EH (cell line): ENCODE data around the gene KIR2DL4.
"Not testable (repeated sequence)": the region's sequence is repeated elsewhere in the genome, so short reads cannot be mapped to it uniquely, and the experiment has no call there.

Experiments
- DNase-seq: peaks from one replicate; pipeline ENCODE4 v3.0.0-alpha.2; 2015; ENCODE audit warnings: low read depth

KIR2DL4 gene

DNA sequence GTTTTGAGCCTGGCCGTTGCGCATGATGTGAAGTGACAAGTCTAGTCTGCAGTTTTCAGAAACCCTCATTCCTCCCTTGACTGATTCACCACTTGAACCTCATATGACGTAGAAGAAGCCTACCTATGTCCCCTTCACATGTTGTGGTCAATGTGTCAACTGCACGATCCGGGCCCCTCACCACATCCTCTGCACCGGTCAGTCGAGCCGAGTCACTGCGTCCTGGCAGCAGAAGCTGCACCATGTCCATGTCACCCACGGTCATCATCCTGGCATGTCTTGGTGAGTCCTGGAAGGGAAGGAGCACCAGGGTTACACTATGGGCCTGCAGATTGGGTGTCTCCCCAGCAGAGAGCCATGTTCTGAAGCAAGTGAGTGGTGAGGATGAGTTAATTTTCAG, at the start of gene KIR2DL4:
TSS of gene KIR2DL4 (plus strand) at position 201 of the 400 bp plus-strand sequence. CDS start at position 243, 42 bp downstream.
- DNase-seq = no peak

DNA sequence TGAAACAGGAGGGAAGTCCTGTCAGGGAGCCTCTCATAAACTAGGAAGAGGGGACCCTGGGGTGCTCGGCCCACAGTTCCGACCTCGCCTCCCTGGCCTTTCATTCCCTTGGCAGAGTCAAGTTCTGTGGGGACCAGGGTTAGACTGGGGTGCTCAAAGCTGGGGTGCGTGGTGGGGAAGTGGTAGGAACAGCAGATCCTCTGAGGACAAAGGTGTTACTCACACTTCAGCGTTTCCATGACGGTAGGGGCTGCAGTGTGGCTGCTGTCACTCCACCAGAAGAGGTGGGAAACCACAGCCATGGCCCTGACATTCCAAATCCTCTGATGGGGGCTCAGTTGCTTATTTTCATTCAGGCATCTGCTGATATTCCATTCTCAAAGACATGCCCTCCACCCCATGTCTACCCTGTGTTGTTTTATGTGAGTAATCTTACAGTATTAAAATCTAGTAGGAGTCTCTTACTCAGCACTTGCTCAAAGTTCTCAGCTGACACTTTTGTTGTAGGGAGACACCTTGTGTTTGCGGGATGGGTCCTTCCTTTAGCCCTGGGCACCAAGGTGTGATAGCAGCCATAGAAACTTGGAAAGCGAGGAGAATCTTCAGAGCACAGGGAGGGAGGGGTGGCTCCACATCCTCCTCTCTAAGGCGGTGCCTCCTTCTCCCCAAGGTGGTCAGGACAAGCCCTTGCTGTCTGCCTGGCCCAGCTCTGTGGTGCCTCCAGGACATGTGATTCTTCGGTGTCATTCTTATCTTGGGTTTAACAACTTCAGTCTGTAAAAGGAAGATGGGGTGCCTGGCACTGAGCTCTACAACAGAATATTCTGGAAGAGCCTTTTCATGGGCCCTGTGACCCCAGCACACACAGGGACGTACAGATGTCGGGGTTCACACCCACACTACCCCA, 47.0 kb upstream of the KIR2DL4 start:
- not testable (repeated sequence) for DNase-seq

DNA sequence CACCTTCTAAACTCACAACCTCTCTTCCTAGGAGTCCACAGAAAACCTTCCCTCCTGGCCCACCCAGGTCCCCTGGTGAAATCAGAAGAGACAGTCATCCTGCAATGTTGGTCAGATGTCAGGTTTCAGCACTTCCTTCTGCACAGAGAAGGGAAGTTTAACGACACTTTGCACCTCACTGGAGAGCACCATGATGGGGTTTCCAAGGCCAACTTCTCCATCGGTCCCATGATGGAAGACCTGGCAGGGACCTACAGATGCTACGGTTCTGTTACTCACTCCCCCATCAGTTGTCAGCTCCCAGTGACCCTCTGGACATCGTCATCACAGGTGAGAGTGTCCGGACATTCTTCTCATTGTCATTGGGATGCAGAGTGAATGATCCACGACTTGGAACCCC, 44.8 kb upstream of the KIR2DL4 start:
- DNase-seq = not testable (repeated sequence)

- DNase-seq = not testable (repeated sequence)
Observed at GRCh38 chr19:54764219-54764618, 39.2 kb upstream of the KIR2DL4 start.

DNA sequence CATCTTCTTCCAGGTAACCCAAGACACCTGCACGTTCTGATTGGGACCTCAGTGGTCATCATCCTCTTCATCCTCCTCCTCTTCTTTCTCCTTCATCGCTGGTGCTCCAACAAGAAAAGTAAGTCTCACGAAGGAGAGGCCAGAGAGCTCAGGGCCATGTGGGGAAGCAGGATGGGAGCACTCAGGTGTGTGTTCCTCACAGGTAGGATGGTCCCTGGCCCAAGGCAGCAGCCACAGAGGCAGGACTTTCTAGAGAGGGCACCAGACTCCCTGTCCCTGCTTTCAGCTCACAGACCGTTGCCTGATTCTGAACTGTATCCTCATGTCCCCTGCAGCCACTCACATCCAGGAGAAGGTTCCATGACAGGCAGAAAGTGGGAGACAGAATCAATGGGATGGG, 36.9 kb upstream of the KIR2DL4 start:
- not testable (repeated sequence) for DNase-seq

DNA sequence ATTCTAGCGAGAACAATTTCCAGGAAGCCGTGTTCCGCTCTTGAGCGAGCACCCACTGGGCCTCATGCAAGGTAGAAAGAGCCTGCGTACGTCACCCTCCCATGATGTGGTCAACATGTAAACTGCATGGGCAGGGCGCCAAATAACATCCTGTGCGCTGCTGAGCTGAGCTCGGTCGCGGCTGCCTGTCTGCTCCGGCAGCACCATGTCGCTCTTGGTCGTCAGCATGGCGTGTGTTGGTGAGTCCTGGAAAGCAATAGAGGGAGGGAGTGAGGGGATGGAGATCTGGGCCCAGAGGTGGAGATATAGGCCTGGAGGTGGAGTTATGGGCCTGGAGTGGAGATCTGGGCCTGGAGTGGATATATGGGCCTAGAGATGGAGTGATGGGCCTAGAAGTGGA, 33.8 kb upstream of the KIR2DL4 start, which contains the start of gene KIR2DL1:
TSS of gene KIR2DL1 (plus strand) at position 148 of the 400 bp plus-strand sequence. CDS start at position 206, 58 bp downstream.
- not testable (repeated sequence) for DNase-seq

GRCh38 chr19:54770511-54770910, 32.9 kb upstream of the KIR2DL4 start:
- DNase-seq = not testable (repeated sequence)

DNA sequence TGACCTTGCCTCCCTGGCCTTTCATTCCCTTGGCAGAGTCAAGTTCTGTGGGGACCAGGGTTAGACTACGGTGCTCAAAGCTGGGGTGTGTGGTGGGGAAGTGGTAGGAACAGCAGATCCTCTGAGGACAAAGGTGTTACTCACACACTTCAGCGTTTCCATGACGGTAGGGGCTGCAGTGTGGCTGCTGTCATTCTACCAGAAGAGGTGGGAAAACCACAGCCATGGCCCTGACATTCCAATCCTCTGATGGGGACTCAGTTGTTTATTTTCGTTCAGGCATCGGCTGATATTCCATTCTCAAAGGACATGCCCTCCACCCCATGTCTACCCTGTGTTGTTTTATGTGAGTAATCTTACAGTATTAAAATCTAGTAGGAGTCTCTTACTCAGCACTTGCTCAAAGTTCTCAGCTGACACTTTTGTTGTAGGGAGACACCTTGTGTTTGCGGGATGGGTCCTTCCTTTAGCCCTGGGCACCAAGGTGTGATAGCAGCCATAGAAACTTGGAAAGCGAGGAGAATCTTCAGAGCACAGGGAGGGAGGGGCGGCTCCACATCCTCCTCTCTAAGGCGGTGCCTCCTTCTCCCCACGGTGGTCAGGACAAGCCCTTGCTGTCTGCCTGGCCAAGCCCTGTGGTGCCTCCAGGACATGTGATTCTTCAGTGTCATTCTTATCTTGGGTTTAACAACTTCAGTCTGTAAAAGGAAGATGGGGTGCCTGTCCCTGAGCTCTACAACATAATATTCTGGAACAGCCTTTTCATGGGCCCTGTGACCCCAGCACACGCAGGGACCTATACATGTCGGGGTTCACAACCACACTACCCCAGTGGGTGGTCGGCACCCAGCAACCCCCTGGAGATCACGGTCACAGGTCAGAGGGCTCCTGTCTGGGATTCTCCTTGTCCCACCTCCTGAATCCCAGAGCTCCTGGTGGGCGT, 32.1 kb upstream of the KIR2DL4 start:
- not testable (repeated sequence) for DNase-seq

DNA sequence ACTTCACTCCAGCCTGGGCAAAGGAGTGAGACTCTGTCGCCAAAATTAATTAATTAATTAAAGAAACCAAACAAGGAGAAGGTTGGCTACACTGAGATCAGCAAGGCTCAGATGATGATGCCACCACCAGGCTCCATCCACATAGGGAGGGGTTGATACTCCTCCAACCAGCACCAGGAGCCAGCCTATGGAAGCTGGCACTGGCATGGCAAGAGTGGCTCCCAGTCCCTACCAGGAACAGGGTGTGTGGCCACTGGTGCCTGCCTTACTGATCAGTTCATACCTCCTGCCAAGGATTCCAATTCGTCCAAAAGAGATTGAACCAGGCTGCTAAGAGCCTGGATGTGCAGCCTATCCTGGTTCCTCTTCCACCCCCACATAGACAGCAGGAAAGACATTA, 30.7 kb upstream of the KIR2DL4 start:
- not testable (repeated sequence) for DNase-seq

DNA sequence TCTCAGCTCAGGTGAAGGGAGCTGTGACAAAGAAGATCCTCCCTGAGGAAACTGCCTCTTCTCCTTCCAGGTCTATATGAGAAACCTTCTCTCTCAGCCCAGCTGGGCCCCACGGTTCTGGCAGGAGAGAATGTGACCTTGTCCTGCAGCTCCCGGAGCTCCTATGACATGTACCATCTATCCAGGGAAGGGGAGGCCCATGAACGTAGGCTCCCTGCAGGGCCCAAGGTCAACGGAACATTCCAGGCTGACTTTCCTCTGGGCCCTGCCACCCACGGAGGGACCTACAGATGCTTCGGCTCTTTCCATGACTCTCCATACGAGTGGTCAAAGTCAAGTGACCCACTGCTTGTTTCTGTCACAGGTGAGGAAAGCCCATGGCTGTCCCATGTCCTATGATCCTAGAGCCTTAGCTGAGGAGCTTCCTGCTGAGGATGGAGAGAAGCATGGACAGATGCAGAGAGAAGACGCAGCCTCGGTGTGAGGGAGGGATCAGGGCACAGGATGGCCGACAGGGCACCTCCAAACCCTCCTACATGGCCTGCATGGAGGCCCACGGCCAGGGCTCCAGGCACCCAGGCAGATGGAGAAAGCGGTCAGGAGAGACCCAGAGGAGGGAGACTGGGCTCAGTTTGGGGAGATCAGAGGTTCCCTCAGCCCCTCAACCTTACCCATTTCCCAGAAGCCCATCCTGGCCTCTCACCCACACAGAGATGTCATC, 28.2 kb upstream of the KIR2DL4 start:
- not testable (repeated sequence) for DNase-seq

DNA sequence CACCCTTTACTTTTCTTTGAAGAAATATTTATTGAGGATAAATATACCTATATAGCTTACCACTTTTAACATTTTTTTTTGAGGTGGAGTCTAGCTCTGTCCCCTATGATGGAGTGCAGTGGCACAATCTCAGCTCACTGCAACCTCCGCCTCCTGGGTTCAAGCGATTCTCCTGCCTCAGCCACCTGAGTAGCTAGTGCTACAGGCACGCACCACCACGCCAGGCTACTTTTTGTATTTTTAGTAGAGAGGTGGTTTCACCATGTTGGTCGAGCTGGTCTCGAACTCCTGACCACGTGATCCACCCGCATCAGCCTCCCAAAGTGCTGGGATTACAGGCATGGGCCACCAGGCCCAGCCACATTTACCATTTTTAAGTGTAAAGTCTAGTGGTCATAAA, 27.6 kb upstream of the KIR2DL4 start:
- DNase-seq = not testable (repeated sequence)

- DNase-seq = not testable (repeated sequence)
Observed at GRCh38 chr19:54777851-54778250, 25.6 kb upstream of the KIR2DL4 start.

DNA sequence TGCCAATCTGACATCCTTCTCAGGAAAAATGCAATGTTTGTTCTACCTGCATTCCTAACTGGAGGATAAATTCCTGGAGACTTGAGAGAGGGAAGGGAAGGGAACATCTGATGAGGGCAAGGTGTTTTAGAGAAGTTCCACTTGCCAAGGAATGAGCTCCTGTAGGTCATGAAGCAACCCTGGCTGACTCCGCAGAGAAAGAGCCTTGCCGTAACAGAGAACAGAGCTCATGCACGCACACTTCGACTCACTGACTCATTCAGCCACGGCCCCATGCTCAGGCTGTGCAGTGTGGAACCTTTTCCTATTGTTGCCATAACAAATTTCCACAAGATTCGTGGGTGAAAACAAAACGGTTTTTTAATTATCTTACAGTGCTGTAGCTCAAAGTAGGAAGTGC, 24.5 kb upstream of the KIR2DL4 start:
- not testable (repeated sequence) for DNase-seq

GRCh38 chr19:54782916-54783315, 20.5 kb upstream of the KIR2DL4 start:
- DNase-seq = not testable (repeated sequence)

DNA sequence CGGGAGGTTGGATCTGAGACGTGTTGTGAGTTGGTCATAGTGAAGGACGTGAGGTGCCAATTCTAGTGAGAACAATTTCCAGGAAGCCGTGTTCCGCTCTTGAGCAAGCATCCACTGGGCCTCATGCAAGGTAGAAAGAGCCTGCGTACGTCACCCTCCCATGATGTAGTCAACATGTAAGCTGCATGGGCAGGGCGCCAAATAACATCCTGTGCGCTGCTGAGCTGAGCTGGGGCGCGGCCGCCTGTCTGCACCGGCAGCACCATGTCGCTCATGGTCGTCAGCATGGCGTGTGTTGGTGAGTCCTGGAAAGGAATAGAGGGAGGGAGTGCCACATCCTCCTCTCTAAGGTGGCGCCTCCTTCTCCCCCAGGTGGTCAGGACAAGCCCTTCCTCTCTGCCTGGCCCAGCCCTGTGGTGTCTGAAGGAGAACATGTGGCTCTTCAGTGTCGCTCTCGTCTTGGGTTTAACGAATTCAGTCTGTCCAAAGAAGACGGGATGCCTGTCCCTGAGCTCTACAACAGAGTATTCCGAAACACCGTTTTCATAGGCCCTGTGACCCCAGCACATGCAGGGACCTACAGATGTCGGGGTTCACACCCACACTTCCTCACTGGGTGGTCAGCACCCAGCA, 17.2 kb upstream of the KIR2DL4 start:
- DNase-seq = not testable (repeated sequence)

- DNase-seq = not testable (repeated sequence)
Observed at GRCh38 chr19:54788154-54788553, 15.3 kb upstream of the KIR2DL4 start.

- no peak for DNase-seq
Observed at GRCh38 chr19:54790711-54791110, 12.7 kb upstream of the KIR2DL4 start.

- DNase-seq = no peak
Observed at GRCh38 chr19:54791476-54791875, 11.9 kb upstream of the KIR2DL4 start.

GRCh38 chr19:54792814-54793213, 10.6 kb upstream of the KIR2DL4 start:
- no peak for DNase-seq

DNA sequence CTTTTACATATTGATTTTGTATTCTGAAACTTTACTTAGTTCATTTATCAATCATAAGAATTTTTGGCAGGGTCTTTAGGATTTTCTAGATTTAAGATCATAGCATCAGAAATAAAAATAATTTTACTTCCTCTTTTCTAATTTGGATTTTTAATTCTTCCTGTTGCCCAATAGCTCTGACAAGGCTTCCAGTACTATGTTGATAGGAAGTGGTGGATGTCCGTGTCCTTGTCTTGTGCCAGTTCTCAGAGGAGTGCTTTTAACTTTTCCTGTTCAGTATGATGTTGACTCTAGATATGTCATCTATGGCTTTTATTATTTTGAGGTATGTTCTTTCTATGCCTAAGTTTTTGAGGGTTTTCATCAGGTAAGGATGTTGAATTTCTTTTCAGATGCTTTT, 7.7 kb upstream of the KIR2DL4 start:
- no peak for DNase-seq

DNA sequence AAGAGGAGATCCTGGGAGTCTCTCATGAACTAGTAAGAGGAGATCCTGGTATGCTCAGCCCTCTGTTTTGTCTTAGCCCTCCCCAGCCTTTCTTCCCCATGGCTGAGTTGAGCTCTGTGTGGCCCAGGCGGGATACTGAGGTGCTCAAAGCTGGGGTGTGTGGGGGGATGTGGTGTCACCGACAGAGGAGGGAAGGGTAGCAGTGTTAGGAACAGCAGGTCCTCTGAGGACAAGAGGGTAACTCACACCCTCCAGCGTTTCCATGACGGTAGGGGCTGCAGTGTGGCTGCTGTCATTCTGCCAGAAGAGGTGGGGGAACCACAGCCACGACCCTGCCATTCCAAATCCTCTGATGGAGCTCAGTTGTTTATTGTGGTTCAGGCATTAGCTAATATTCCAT, 691 bp downstream of the KIR2DL4 start:
- DNase-seq = no peak
